ENCODE results near the gene ORMDL3. TPM values are rescaled to one million over a fixed set of nuclear protein-coding genes. Genes with fewer than 3 reads are reported as not detected.

ORMDL3 gene
- total RNA-seq, 1 experiment from 2014 or later = 53.2 TPM

- TF ChIP-seq USF2 (CRISPR knock-in tag; IDR thresholded peaks at IDR 0.05) (no peak), NR2C2 (CRISPR knock-in tag; IDR thresholded peaks at IDR 0.05) (no peak), FOXK1 (CRISPR knock-in tag; IDR thresholded peaks at IDR 0.05) (no peak), ZNF219 (CRISPR knock-in tag; IDR thresholded peaks at IDR 0.05; ENCODE audit: borderline replicate concordance) (no peak), JAZF1 (CRISPR knock-in tag; IDR thresholded peaks at IDR 0.05) (no peak), ATF3 (CRISPR knock-in tag; conservative IDR thresholded peaks at IDR 0.05) (no peak), HMGXB4 (CRISPR knock-in tag; IDR thresholded peaks at IDR 0.05) (no peak), ELF4 (CRISPR knock-in tag; IDR thresholded peaks at IDR 0.05; ENCODE audit: low read depth) (no peak)
These were observed 28.2 kb downstream of the ORMDL3 start (continued) for GRCh38 chr17:39899215-39899614.

GRCh38 chr17:39898088-39898487, 29.3 kb downstream of the ORMDL3 start:
- ChIA-PET POLR2A (no interaction called here), CTCF (interaction anchor here (0.9 kb wide), 1 partner anchor 82 kb away, joined by 3 read pairs; the partner anchor contains the start of gene PSMD3)
- Mint-ChIP-seq H3K9me3 (no peaks in the 10 kb centered on the region), H3K27me3 (ENCODE audit: low read depth) (peaks cover under 1% of the 10 kb centered on the region), H3K27ac (no peak overlapping the region), H3K4me1 (no peaks in the 10 kb centered on the region), H3K4me3 (no peak overlapping the region), H3K36me3 (no peaks in the 10 kb centered on the region)
- DNase-seq (ENCODE audit: low spot score) (no peak), ATAC-seq (no peak)
- TF ChIP-seq ZBTB21 (CRISPR knock-in tag; IDR thresholded peaks at IDR 0.05; ENCODE audit: borderline replicate concordance) (no peak), SOX15 (CRISPR knock-in tag; IDR thresholded peaks at IDR 0.05) (no peak), ZNF671 (CRISPR knock-in tag; IDR thresholded peaks at IDR 0.05) (no peak), RORB (CRISPR knock-in tag; IDR thresholded peaks at IDR 0.05) (no peak), ERG (CRISPR knock-in tag; IDR thresholded peaks at IDR 0.05) (no peak), ATF3 (CRISPR knock-in tag; conservative IDR thresholded peaks at IDR 0.05) (no peak), FOXK1 (CRISPR knock-in tag; IDR thresholded peaks at IDR 0.05) (no peak), HMGA2 (CRISPR knock-in tag; IDR thresholded peaks at IDR 0.05) (no peak), NR3C1 (CRISPR knock-in tag; conservative IDR thresholded peaks at IDR 0.05; ENCODE audit: low read depth) (no peak), ZNF138 (CRISPR knock-in tag; conservative IDR thresholded peaks at IDR 0.05) (no peak), USF2 (CRISPR knock-in tag; IDR thresholded peaks at IDR 0.05) (no peak), ETV6 (CRISPR knock-in tag; IDR thresholded peaks at IDR 0.05) (no peak), ZNF512 (CRISPR knock-in tag; IDR thresholded peaks at IDR 0.05; ENCODE audit: borderline replicate concordance) (no peak), ZBTB43 (CRISPR knock-in tag; IDR thresholded peaks at IDR 0.05) (no peak), NFE2L1 (CRISPR knock-in tag; IDR thresholded peaks at IDR 0.05) (no peak), TEAD4 (CRISPR knock-in tag; IDR thresholded peaks at IDR 0.05) (no peak), GABPB1 (CRISPR knock-in tag; IDR thresholded peaks at IDR 0.05) (no peak)

Measured in WTC11 (cell line).